HG02981 (cell line): ENCODE results near the gene EGFR.

ENCODE experiments used
- ATAC-seq: cut with Tn5 transposase; IDR thresholded peaks from one replicate; pipeline ENCODE4 v1.9.1; 2021; ENCODE audit warnings: mild to moderate bottlenecking, moderate library complexity; ENCODE audit not compliant: unreplicated experiment

Gene EGFR

GRCh38 chr7:55099821-55100543, 81.2 kb downstream of the EGFR start:
- ATAC-seq = no peak

- ATAC-seq = no peak
Measured at GRCh38 chr7:55100544-55101327, 81.9 kb downstream of the EGFR start.

- ATAC-seq = no peak
Measured at GRCh38 chr7:55101359-55101758, 82.5 kb downstream of the EGFR start.

- no peak for ATAC-seq
Measured at GRCh38 chr7:55104123-55104522, 85.3 kb downstream of the EGFR start.

- ATAC-seq = no peak
Measured at GRCh38 chr7:55104712-55105433, 86.1 kb downstream of the EGFR start.

- ATAC-seq = no peak
Measured at GRCh38 chr7:55105952-55106351, 87.1 kb downstream of the EGFR start.

GRCh38 chr7:55107946-55108345, 89.1 kb downstream of the EGFR start:
- ATAC-seq = no peak

GRCh38 chr7:55108401-55108800, 89.6 kb downstream of the EGFR start:
- no peak for ATAC-seq

GRCh38 chr7:55108818-55109217, 90.0 kb downstream of the EGFR start:
- no peak for ATAC-seq

GRCh38 chr7:55109404-55110167, 90.8 kb downstream of the EGFR start:
- ATAC-seq = no peak

GRCh38 chr7:55110282-55110992, 91.6 kb downstream of the EGFR start:
- no peak for ATAC-seq

GRCh38 chr7:55110993-55111361, 92.2 kb downstream of the EGFR start:
- ATAC-seq = no peak

GRCh38 chr7:55112056-55112455, 93.2 kb downstream of the EGFR start:
- ATAC-seq = no peak

GRCh38 chr7:55113760-55114540, 95.1 kb downstream of the EGFR start:
- no peak for ATAC-seq

- ATAC-seq = no peak
Measured at GRCh38 chr7:55117286-55117685, 98.5 kb downstream of the EGFR start.

GRCh38 chr7:55118426-55118825, 99.6 kb downstream of the EGFR start:
- no peak for ATAC-seq

- no peak for ATAC-seq
Measured at GRCh38 chr7:55119571-55119970, 100.8 kb downstream of the EGFR start.

GRCh38 chr7:55120074-55120473, 101.3 kb downstream of the EGFR start:
- no peak for ATAC-seq

- ATAC-seq = no peak
Measured at GRCh38 chr7:55120501-55121198, 101.8 kb downstream of the EGFR start.
